Tibial nerve (tissue), 3 donors: ENCODE results near the gene SHISA8.

Source experiments
- CTCF ChIP-seq, 5 experiments: fragments of 200-600 bp in 3 of 5; fragments of 450-650 bp in 2 of 5; sonication (generic) in 3 of 5; IDR thresholded peaks; one replicate each; pipeline ENCODE4 v1.5.1; 2016 to 2019; ENCODE audit warnings: antibody characterized with exemption in 5 of 5, mild to moderate bottlenecking in 3 of 5, moderate library complexity in 2 of 5
- POLR2A ChIP-seq, 2 donors: fragments of 450-650 bp; IDR thresholded peaks; one replicate each; pipeline ENCODE4 v1.6.1; 2017; ENCODE audit warnings: antibody characterized with exemption in 2 of 2, mild to moderate bottlenecking in 2 of 2, moderate library complexity in 2 of 2

GRCh38 chr22:41914611-41915034 is 251 bp downstream of the SHISA8 start:
- TF ChIP-seq CTCF (IDR thresholded peaks at IDR 0.05) (no peak), POLR2A (IDR thresholded peaks at IDR 0.05) (no peak)
